IMR-90 (cell line): ENCODE results near the gene RFC3. TPM values are rescaled to one million over a fixed set of nuclear protein-coding genes. Genes with fewer than 3 reads are reported as not detected.

ENCODE experiments used
- ATAC-seq: fragments of 200-7000 bp; cut with Tn5 transposase; 2 replicates; pipeline ENCODE4 v1.9.1; 2020; ENCODE audit warnings: low read depth, mild to moderate bottlenecking, moderate library complexity
- BruUV-seq: library from RNA; stranded (reverse); fragments of 400-500 nt; replicated peaks from 2 replicates; lab custom pipeline; 2021; lab: Mats Ljungman, UMichigan
- CTCF ChIA-PET: fragments of 300-600 bp; formaldehyde crosslinking; extraction: SDS; loops from one replicate; lab custom pipeline; 2021; ENCODE audit warnings: antibody characterized with exemption; lab: Yijun Ruan, JAX
- POLR2A ChIA-PET: fragments of 300-600 bp; sonication (Branson Sonifier 250); formaldehyde crosslinking; loops from one replicate; lab custom pipeline; 2022; ENCODE audit warnings: antibody characterized with exemption; ENCODE audit not compliant: unreplicated experiment; lab: Charles Lee
- DNase-seq: peaks from one replicate; pipeline ENCODE4 v3.0.0; 2013
- H2AFZ ChIP-seq: replicated peaks from 2 replicates; pipeline ENCODE3; 2013; ENCODE audit warnings: low read length, mild to moderate bottlenecking; ENCODE audit not compliant: poor library complexity
- H2AK5ac ChIP-seq: 2 replicates; pipeline ENCODE4 v1.6.1; 2013; ENCODE audit warnings: low read depth, low read length, inconsistent platforms
- H2AK9ac ChIP-seq: replicated peaks from 2 replicates; pipeline ENCODE3; 2013; ENCODE audit warnings: mild to moderate bottlenecking, low read depth, low read length, moderate library complexity; ENCODE audit not compliant: poor library complexity
- H2BK120ac ChIP-seq: 2 replicates; pipeline ENCODE4 v1.6.1; 2013; ENCODE audit warnings: low read depth, low read length, inconsistent platforms
- H2BK15ac ChIP-seq: 3 replicates; pipeline ENCODE4 v1.6.1; 2013; ENCODE audit warnings: low read depth, low read length, inconsistent platforms
- H2BK20ac ChIP-seq: 2 replicates; pipeline ENCODE4 v1.6.1; 2013; ENCODE audit warnings: low read depth, mild to moderate bottlenecking, inconsistent platforms, low read length, moderate library complexity
- H2BK5ac ChIP-seq: 2 replicates; pipeline ENCODE4 v1.6.1; 2013; ENCODE audit warnings: mild to moderate bottlenecking, low read depth, low read length, inconsistent platforms; ENCODE audit not compliant: poor library complexity, severe bottlenecking
- H3K14ac ChIP-seq: replicated peaks from 2 replicates; pipeline ENCODE4 v1.6.1; 2013; ENCODE audit warnings: low read depth, low read length, inconsistent platforms
- H3K18ac ChIP-seq: 2 replicates; pipeline ENCODE4 v1.6.1; 2013; ENCODE audit warnings: low read depth, low read length, control low read depth
- H3K23ac ChIP-seq: 2 replicates; pipeline ENCODE4 v1.6.1; 2013; ENCODE audit warnings: low read depth, low read length, inconsistent platforms
- H3K27ac ChIP-seq: 2 replicates; pipeline ENCODE4 v1.5.1; 2013; ENCODE audit warnings: mild to moderate bottlenecking, control low read depth, low read length; ENCODE audit not compliant: insufficient read depth
- H3K27me3 ChIP-seq: 2 replicates; pipeline ENCODE4 v1.6.1; 2013; ENCODE audit warnings: low read length; ENCODE audit not compliant: control insufficient read depth, insufficient read depth
- H3K36me3 ChIP-seq: 2 replicates; pipeline ENCODE4 v1.6.1; 2013; ENCODE audit warnings: low read length, mixed read lengths; ENCODE audit not compliant: control insufficient read depth, insufficient read depth
- H3K4ac ChIP-seq: 2 replicates; pipeline ENCODE4 v1.6.1; 2013; ENCODE audit warnings: low read depth, low read length, inconsistent platforms
- H3K4me1 ChIP-seq: 2 replicates; pipeline ENCODE4 v1.6.1; 2013; ENCODE audit warnings: low read length, mixed read lengths; ENCODE audit not compliant: control insufficient read depth, insufficient read depth
- H3K4me2 ChIP-seq: 2 replicates; pipeline ENCODE4 v1.6.1; 2013; ENCODE audit warnings: low read depth, mild to moderate bottlenecking, control low read depth, low read length, moderate library complexity
- H3K4me3 ChIP-seq: 2 replicates; pipeline ENCODE4 v1.5.1; 2013; ENCODE audit warnings: low read depth, mild to moderate bottlenecking, control low read depth, low read length, moderate library complexity; ENCODE audit not compliant: insufficient read depth
- H3K56ac ChIP-seq: 2 replicates; pipeline ENCODE4 v1.6.1; 2013; ENCODE audit warnings: low read length, inconsistent platforms; ENCODE audit not compliant: insufficient read depth; ENCODE audit errors: extremely low read depth
- H3K79me1 ChIP-seq, 2 experiments: 2 replicates each; pipeline ENCODE4 v1.6.1; 2013; ENCODE audit warnings: low read length in 2 of 2, inconsistent platforms in 1 of 2, low read depth in 1 of 2
- H3K9ac ChIP-seq: 2 replicates; pipeline ENCODE4 v1.6.1; 2013; ENCODE audit warnings: low read depth, low read length, control low read depth
- H3K9me1 ChIP-seq: 2 replicates; pipeline ENCODE4 v1.6.1; 2013; ENCODE audit warnings: low read length, inconsistent platforms; ENCODE audit not compliant: insufficient read depth
- H3K9me3 ChIP-seq: 2 replicates; pipeline ENCODE4 v1.6.1; 2013; ENCODE audit warnings: low read length; ENCODE audit not compliant: control insufficient read depth, insufficient read depth
- H4K20me1 ChIP-seq: 2 replicates; pipeline ENCODE4 v1.6.1; 2013; ENCODE audit warnings: low read length, inconsistent platforms; ENCODE audit not compliant: insufficient read depth
- H4K5ac ChIP-seq: 2 replicates; pipeline ENCODE4 v1.6.1; 2013; ENCODE audit warnings: mild to moderate bottlenecking, low read depth, low read length, control low read depth
- H4K8ac ChIP-seq, 2 experiments: 2 replicates each; pipeline ENCODE4 v1.6.1; 2013; ENCODE audit warnings: low read depth in 2 of 2, low read length in 2 of 2, control low read depth in 1 of 2, inconsistent platforms in 1 of 2
- H4K91ac ChIP-seq: 2 replicates; pipeline ENCODE4 v1.6.1; 2013; ENCODE audit warnings: low read depth, low read length, inconsistent platforms; ENCODE audit not compliant: insufficient read depth
- CEBPB ChIP-seq: IDR thresholded peaks from 2 replicates; pipeline ENCODE4 v1.6.1; 2012; ENCODE audit warnings: low read depth, low read length, improper control_type of control experiment
- FOS ChIP-seq: fragments of 150-350 bp; IDR thresholded peaks from 2 replicates; pipeline ENCODE4 v1.6.1; 2016; ENCODE audit warnings: low read depth, low read length
- POLR2A ChIP-seq: IDR thresholded peaks from 2 replicates; pipeline ENCODE4 v1.6.1; 2012; ENCODE audit warnings: mild to moderate bottlenecking, low read depth, low read length
- RCOR1 ChIP-seq: IDR thresholded peaks from 2 replicates; pipeline ENCODE4 v1.6.1; 2012; ENCODE audit warnings: mild to moderate bottlenecking, low read length, improper control_type of control experiment; ENCODE audit not compliant: insufficient replicate concordance
- RFX5 ChIP-seq: IDR thresholded peaks from 2 replicates; pipeline ENCODE4 v1.8.0; 2012; ENCODE audit warnings: low read depth, mild to moderate bottlenecking, low read length, moderate library complexity
- WGBS, 2 experiments: methylation state at CpG; one replicate each; pipeline versions ENCODE4 v1.1.5 to v1.1.7; 2013; ENCODE audit warnings: missing lambda C conversion rate in 2 of 2; ENCODE audit not compliant: insufficient read length in 1 of 2; ENCODE audit errors: extremely low coverage in 2 of 2; 5-methylcytosine and 5-hydroxymethylcytosine counted together
- dilution Hi-C: fragments of 300-500 bp; cut with HindIII; formaldehyde crosslinking; loops from one replicate; pipeline ENCODE4 v1.14.3; 2018; ENCODE audit warnings: low sequenced_read_pairs; ENCODE audit not compliant: unreplicated experiment
- in situ Hi-C: fragments of 300-500 bp; cut with MboI; formaldehyde crosslinking; loops from 3 replicates; pipeline ENCODE4 v1.14.3; 2019; ENCODE audit warnings: low sequenced_read_pairs, inconsistent platforms, mixed read lengths
- intact Hi-C: fragments of 100-400 bp; cut with micrococcal nuclease; formaldehyde crosslinking; loops from 2 replicates; pipeline ENCODE4 v1.10.0; 2022
- polyA plus RNA-seq, 3 experiments: library from polyadenylated mRNA; depleted of rRNA; stranded (reverse); fragments of >200 nt; gene quantifications; 2 replicates each; pipeline ENCODE4 v1.2.3, GENCODE V29; 2012; ENCODE audit warnings: low replicate concordance in 1 of 3
- total RNA-seq: library from RNA; depleted of rRNA; stranded (reverse); fragments of >200 nt; gene quantifications from 2 replicates; pipeline ENCODE4 v1.2.3, GENCODE V29; 2012
- TF ChIP-seq, protein P1 (sequence below): fragments of 150-350 bp; IDR thresholded peaks from 2 replicates; pipeline ENCODE4 v1.6.1; 2017; ENCODE audit warnings: mild to moderate bottlenecking, antibody characterized with exemption, low read length, low read depth

Gene RFC3
- total and polyA plus RNA-seq, 2 of the 4 experiments (the other 2 are of a cell fraction): 9.8 to 12.9 TPM

DNA sequence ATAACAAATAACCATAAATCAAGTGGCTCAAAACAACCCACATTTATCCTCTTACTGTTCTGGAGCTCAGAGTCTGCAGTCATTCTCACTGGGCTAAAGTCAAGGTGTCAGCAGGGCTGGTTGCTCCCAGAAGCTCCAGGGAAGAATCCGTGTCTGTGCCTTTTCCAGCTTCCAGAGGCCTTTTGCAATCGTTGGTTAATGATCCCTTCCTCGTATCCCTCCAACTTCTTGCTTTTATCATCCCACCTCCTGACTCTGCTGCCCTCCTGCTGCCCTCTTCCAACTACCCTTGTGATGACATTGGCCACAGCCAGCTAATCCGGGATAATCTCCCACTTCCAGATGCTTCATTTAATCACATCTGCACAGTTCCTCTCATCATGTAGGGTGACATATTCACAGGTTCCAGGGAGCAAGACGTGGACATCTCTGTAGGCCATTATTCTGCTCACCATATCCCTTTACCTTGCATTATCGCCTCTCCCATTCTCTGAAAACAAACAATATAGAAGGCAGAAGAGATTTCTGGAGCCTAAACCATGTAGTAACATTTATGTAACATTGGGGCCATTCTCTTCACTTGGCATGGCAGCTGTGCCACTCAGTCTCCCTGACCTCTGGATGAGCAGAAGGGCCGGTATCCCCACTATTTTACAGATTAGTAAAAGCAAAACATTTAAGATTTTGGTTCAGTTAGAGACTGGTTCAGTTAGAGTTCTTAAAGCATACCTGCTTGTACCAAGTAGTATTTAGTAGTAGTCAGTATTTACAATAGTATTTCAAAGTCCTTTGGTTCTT is 53.5 kb downstream of the RFC3 start:
- no peak overlapping the region for H2BK5ac ChIP-seq
- no peak overlapping the region for H2BK15ac ChIP-seq
- ATAC-seq (no peak), DNase-seq (no peak)
- ChIA-PET POLR2A (no interaction called here), CTCF (no interaction called here)
- no peak overlapping the region for H4K5ac ChIP-seq
- H3K9me1 ChIP-seq: no peaks in the 10 kb centered on the region
- H2AK5ac ChIP-seq: no peak overlapping the region
- H2BK120ac ChIP-seq: no peak overlapping the region
- H4K20me1 ChIP-seq: no peaks in the 10 kb centered on the region
- no peak overlapping the region for H3K4ac ChIP-seq
- H3K79me1 ChIP-seq: no peaks in the 10 kb centered on the region
- no peak overlapping the region for H3K14ac ChIP-seq
- H3K27ac ChIP-seq: no peak overlapping the region
- no peak overlapping the region for H3K4me2 ChIP-seq
- H2BK20ac ChIP-seq: no peak overlapping the region
- BruUV-seq: no TSS peak
- H4K8ac ChIP-seq: no peak overlapping the region
- in situ Hi-C loops (no loop called here), dilution Hi-C loops (no loop called here), intact Hi-C loops (no loop called here)
- no peaks in the 10 kb centered on the region for H3K27me3 ChIP-seq
- no peak overlapping the region for H2AFZ ChIP-seq
- WGBS, 2 experiments: no CpG with 5 or more reads among the region's 7 CpGs
- H4K91ac ChIP-seq: no peak overlapping the region
- no peak overlapping the region for H3K56ac ChIP-seq
- H3K4me3 ChIP-seq: no peak overlapping the region
- H3K23ac ChIP-seq: no peak overlapping the region
- H3K9ac ChIP-seq: no peak overlapping the region
- TF ChIP-seq POLR2A (no peak), RFX5 (no peak), RCOR1 (no peak), FOS (no peak), CEBPB (no peak)
- TF ChIP-seq, protein P1, sequence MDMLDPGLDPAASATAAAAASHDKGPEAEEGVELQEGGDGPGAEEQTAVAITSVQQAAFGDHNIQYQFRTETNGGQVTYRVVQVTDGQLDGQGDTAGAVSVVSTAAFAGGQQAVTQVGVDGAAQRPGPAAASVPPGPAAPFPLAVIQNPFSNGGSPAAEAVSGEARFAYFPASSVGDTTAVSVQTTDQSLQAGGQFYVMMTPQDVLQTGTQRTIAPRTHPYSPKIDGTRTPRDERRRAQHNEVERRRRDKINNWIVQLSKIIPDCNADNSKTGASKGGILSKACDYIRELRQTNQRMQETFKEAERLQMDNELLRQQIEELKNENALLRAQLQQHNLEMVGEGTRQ: no peak
- no peak overlapping the region for H2AK9ac ChIP-seq
- H3K18ac ChIP-seq: no peak overlapping the region
- no peaks in the 10 kb centered on the region for H3K4me1 ChIP-seq
- H3K36me3 ChIP-seq: no peaks in the 10 kb centered on the region
- H3K9me3 ChIP-seq: no peaks in the 10 kb centered on the region
